Gastroesophageal sphincter (tissue), 4 donors: ENCODE measurements around the gene ADGRF5. TPM values are rescaled to one million over a fixed set of nuclear protein-coding genes. Genes with fewer than 3 reads are reported as not detected.
"Not testable (repeated sequence)": the region's sequence is repeated elsewhere in the genome, so short reads cannot be mapped to it uniquely, and the experiment has no call there.

ENCODE experiments used
- ATAC-seq: fragments of 150-250 bp; one replicate; pipeline ENCODE4 v1.9.1; 2016; ENCODE audit warnings: mild to moderate bottlenecking, moderate library complexity
- H3K27ac ChIP-seq, 4 donors: fragments of 200-600 bp; sonication (generic) in 3 of 4; 1 replicate in 3 of 4; 2 replicates in 1 of 4; pipeline ENCODE4 v1.5.1; 2016 to 2019
- H3K27me3 ChIP-seq: fragments of 200-600 bp; sonication (generic); one replicate; pipeline ENCODE4 v1.5.1; 2019
- H3K36me3 ChIP-seq, 2 donors: fragments of 200-600 bp; sonication (generic); one replicate each; pipeline ENCODE4 v1.5.1; 2019; ENCODE audit warnings: control low read depth in 1 of 2
- H3K4me1 ChIP-seq, 3 donors: fragments of 200-600 bp; sonication (generic); 1 replicate in 2 of 3; 2 replicates in 1 of 3; pipeline ENCODE4 v1.5.1; 2016 to 2019; ENCODE audit warnings: control low read depth in 2 of 3
- H3K4me3 ChIP-seq, 2 donors: fragments of 200-600 bp; sonication (generic); one replicate each; pipeline ENCODE4 v1.5.1; 2019; ENCODE audit warnings: mild to moderate bottlenecking in 1 of 2, moderate library complexity in 1 of 2
- H3K9me3 ChIP-seq, 3 donors: fragments of 200-600 bp; sonication (generic); one replicate each; pipeline ENCODE4 v1.5.1; 2017 to 2019; ENCODE audit warnings: control low read depth in 2 of 3
- CTCF ChIP-seq, 4 experiments: fragments of 200-600 bp in 2 of 4; fragments of 450-650 bp in 2 of 4; sonication (generic) in 1 of 4; IDR thresholded peaks; one replicate each; pipeline ENCODE4 v1.5.1; 2017 to 2019; ENCODE audit warnings: antibody characterized with exemption in 4 of 4, mild to moderate bottlenecking in 2 of 4, moderate library complexity in 2 of 4
- EP300 ChIP-seq: sonication (generic); formaldehyde crosslinking; IDR thresholded peaks from one replicate; pipeline ENCODE4 v1.6.1; 2017; ENCODE audit warnings: antibody characterized with exemption, mild to moderate bottlenecking
- POLR2A ChIP-seq, 2 donors: fragments of 450-650 bp; IDR thresholded peaks; one replicate each; pipeline ENCODE4 v1.6.1; 2017; ENCODE audit warnings: antibody characterized with exemption in 2 of 2, mild to moderate bottlenecking in 2 of 2, moderate library complexity in 1 of 2
- POLR2AphosphoS5 ChIP-seq: sonication (generic); formaldehyde crosslinking; IDR thresholded peaks from one replicate; pipeline ENCODE4 v1.6.1; 2017; ENCODE audit warnings: antibody characterized with exemption
- WGBS, 2 donors: methylation state at CpG; one replicate each; pipeline ENCODE4 v1.1.5; 2018; ENCODE audit warnings: low coverage in 1 of 2; 5-methylcytosine and 5-hydroxymethylcytosine counted together
- total RNA-seq, 4 donors: library from RNA; depleted of rRNA; stranded (reverse); fragments of >200 nt; gene quantifications; one replicate each; pipeline ENCODE4 v1.1.0, GENCODE V29; 2016

The ADGRF5 gene
- total RNA-seq, 4 donors from 2014 or later: 11.7 to 37.6 (median 26.0) TPM

DNA sequence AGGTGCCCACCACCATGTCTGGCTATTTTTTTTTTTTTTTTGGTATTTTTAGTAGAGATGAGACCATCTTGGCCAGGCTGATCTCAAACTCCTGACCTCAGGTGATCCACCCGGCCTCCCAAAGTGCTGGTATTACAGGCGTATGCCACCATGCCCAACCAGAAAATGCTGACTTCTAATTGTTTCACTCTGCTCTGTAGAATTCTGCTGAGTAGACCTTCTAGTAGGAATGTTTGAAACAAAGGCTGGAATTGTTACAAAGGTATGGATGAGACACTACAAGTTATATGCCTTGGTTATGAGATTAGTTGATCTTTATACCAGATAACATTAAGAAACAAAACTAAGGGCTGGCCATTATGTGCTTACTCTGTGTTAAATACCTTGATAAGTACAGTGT, 83.7 kb downstream of the ADGRF5 start:
- Histone ChIP-seq H3K4me3 (no peak overlapping the region), H3K36me3 (no peaks in the 10 kb centered on the region), H3K27me3 (no peaks in the 10 kb centered on the region), H3K27ac (no peak overlapping the region), H3K9me3 (peaks cover 0 to 22% (median 0%) of the 10 kb centered on the region in 3 donors), H3K4me1 (no peaks in the 10 kb centered on the region)
- no peak for TF ChIP-seq POLR2A (IDR thresholded peaks at IDR 0.05)
- TF ChIP-seq CTCF (IDR thresholded peaks at IDR 0.05): no peak
- no peak for TF ChIP-seq POLR2AphosphoS5
- TF ChIP-seq EP300: no peak
- no peak for ATAC-seq
- WGBS, 2 donors: 100% methylated on average over 2 of the region's 2 CpGs; no CpG with 5 or more reads in 1 of the 2 donors

- H3K36me3 ChIP-seq, ATAC-seq: not testable (repeated sequence)
- 93% methylated on average over 2 of the region's 2 CpGs; no CpG with 5 or more reads in 1 of the 2 donors for WGBS, 2 donors
Measured at GRCh38 chr6:46834991-46835390, 86.7 kb downstream of the ADGRF5 start.

DNA sequence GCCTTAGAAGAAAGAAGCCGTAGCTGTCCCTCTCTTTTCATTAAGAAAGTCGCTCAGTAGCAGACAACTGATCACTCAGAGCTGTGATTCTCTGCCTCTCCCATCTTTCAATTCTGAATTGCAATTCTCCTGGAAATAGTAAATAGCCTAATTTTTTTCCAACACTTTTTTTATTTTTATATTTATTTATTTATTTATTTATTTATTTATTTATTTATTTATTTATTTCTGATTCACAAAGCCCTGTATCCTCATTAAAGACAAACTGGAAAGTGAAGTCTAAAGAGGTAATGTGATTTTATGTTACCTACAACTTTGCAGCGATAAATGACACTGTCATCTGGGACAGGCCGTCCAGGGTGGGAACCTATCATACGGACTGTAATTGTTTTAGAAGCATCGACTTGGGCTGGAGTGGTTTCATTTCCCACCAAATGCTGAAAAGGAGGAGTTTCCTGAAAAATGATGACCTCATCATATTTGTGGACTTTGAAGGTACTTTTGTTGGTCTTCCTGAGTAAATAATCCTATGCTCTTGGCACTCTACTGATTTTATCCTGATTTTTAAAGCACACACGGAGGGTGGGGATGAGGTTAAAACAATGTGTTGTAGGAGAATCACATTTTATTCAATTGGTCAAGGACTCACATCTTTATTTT, 87.4 kb downstream of the ADGRF5 start:
- not testable (repeated sequence) for ATAC-seq, H3K9me3 ChIP-seq, H3K27me3 ChIP-seq, H3K4me1 ChIP-seq, H3K27ac ChIP-seq, H3K4me3 ChIP-seq, H3K36me3 ChIP-seq
- WGBS, 2 donors: 58 to 82% methylated on average over 6 to 7 of the region's 7 CpGs

More at GRCh38 chr6:46834991-46835390, 86.7 kb downstream of the ADGRF5 start:
- H3K9me3 ChIP-seq, H3K4me1 ChIP-seq, H3K27ac ChIP-seq, H3K27me3 ChIP-seq, H3K4me3 ChIP-seq: not testable (repeated sequence)

DNA sequence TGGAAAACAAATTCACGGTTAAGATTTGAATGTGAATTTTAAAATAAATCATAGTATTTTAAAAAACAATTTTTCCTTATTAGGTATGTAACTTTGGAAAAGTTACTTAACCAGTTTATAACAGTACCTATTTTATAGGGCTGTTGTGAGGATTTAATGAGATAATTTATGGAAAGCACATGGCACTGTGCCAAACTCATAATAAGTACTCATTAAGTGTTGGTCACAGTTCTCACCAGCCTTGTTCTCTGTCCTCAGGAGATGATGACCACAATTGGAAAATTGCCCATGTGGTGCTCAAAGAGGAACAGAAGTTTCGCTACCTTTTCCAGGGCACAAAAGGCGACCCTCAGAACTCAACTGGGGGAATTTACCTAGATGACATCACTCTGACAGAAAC, 88.9 kb downstream of the ADGRF5 start:
- H3K36me3 ChIP-seq: no peaks in the 10 kb centered on the region
- H3K27me3 ChIP-seq: no peaks in the 10 kb centered on the region
- no peaks in the 10 kb centered on the region for H3K4me1 ChIP-seq
- H3K27ac ChIP-seq: no peak overlapping the region
- H3K9me3 ChIP-seq: no peaks in the 10 kb centered on the region
- WGBS, 2 donors: 73 to 83% methylated on average over 2 of the region's 3 CpGs
- TF ChIP-seq CTCF (IDR thresholded peaks at IDR 0.05): no peak
- no peak for TF ChIP-seq POLR2AphosphoS5
- no peak for TF ChIP-seq EP300
- no peak for TF ChIP-seq POLR2A (IDR thresholded peaks at IDR 0.05)
- no peak overlapping the region for H3K4me3 ChIP-seq
- no peak for ATAC-seq

GRCh38 chr6:46828939-46829338, 92.8 kb downstream of the ADGRF5 start:
- H3K4me3 ChIP-seq: no peak overlapping the region
- ATAC-seq: no peak
- no peaks in the 10 kb centered on the region for H3K36me3 ChIP-seq
- no peak for TF ChIP-seq POLR2AphosphoS5
- TF ChIP-seq EP300: no peak
- no peak for TF ChIP-seq CTCF (IDR thresholded peaks at IDR 0.05)
- TF ChIP-seq POLR2A (IDR thresholded peaks at IDR 0.05): no peak
- H3K4me1 ChIP-seq: no peaks in the 10 kb centered on the region
- no peak overlapping the region for H3K27ac ChIP-seq
- 72% methylated on average over 2 of the region's 2 CpGs; no CpG with 5 or more reads in 1 of the 2 donors for WGBS, 2 donors
- no peaks in the 10 kb centered on the region for H3K27me3 ChIP-seq
- H3K9me3 ChIP-seq: no peaks in the 10 kb centered on the region

- no peaks in the 10 kb centered on the region for H3K27me3 ChIP-seq
- no peak overlapping the region for H3K27ac ChIP-seq
- TF ChIP-seq POLR2AphosphoS5 (no peak), CTCF (IDR thresholded peaks at IDR 0.05) (no peak), EP300 (no peak), POLR2A (IDR thresholded peaks at IDR 0.05) (no peak)
- H3K9me3 ChIP-seq: no peaks in the 10 kb centered on the region
- no peak overlapping the region for H3K4me3 ChIP-seq
- no peak for ATAC-seq
- H3K4me1 ChIP-seq: no peaks in the 10 kb centered on the region
- 75 to 91% methylated on average over 4 of the region's 4 CpGs for WGBS, 2 donors
- no peaks in the 10 kb centered on the region for H3K36me3 ChIP-seq
Measured at GRCh38 chr6:46821458-46821881, 100.3 kb downstream of the ADGRF5 start.
